Measurements from ENCODE around the gene CENPX. TPM values are rescaled to one million over a fixed set of nuclear protein-coding genes. Genes with fewer than 3 reads are reported as not detected.

CENPX gene
- total RNA-seq, 1 experiment from 2014 or later: 77.9 TPM

DNA sequence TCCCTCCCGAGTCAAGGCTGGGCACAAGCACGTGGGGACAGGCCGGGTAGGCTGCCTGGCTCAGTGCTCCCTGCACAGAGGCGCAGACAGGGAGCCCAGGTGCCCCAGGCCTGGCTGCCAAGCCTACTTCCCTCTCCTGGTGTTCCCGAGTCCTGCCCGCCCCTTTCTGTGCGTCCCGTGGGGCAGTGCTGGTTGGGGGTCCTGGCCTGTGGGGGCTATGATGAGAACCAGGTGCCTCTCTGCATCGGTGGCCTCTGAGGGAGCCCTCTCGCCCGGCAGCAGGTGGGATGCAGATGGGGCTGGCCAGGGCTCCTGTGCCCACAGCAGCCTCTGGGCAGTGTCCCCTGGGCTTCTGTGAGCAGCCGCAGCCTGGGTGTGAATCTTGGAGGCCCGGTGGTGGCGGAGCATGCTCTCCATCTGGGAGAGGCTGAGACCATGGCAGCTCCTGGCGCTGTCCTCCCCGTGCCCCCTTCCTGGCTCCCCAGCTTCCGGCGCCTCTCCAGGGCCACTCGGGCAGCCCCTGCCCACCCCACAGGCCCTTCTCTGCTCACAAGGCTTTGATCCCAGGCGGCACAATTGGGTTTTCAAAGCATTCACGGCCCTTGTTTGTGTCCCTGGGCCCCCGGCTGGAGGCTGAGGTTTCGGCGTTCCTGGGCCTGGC, 7.2 kb downstream of the CENPX start:
- no peaks in the 10 kb centered on the region for H3K79me2 ChIP-seq (ENCODE audit: insufficient read depth, low read length)
- no peaks in the 10 kb centered on the region for H3K23me2 ChIP-seq (ENCODE audit: insufficient read length, low read depth, low read length, poor library complexity, severe bottlenecking)
- no peak overlapping the region for H2AFZ ChIP-seq (ENCODE audit: low read length)
- H4K8ac ChIP-seq (replicated peaks; ENCODE audit: insufficient read length, low read depth, low read length): no peak overlapping the region
- no peak overlapping the region for H3K4me3 Mint-ChIP-seq
- H2AK5ac ChIP-seq (ENCODE audit: insufficient read length, low read length): no peak overlapping the region
- H3K9ac ChIP-seq (ENCODE audit: extremely low read depth, insufficient read length, low read length): no peak overlapping the region
- H3K4me1 ChIP-seq (ENCODE audit: insufficient read depth, low read length): no peaks in the 10 kb centered on the region
- H3K36me3 Mint-ChIP-seq (ENCODE audit: insufficient read depth in 1 of 3, low read depth in 3 of 3): peaks cover 2 to 8% (median 3%) of the 10 kb centered on the region in 3 experiments; a peak in 4 of 7 replicates
- H3T11ph ChIP-seq (ENCODE audit: low read length): no peak overlapping the region
- TF ChIP-seq, protein P1, sequence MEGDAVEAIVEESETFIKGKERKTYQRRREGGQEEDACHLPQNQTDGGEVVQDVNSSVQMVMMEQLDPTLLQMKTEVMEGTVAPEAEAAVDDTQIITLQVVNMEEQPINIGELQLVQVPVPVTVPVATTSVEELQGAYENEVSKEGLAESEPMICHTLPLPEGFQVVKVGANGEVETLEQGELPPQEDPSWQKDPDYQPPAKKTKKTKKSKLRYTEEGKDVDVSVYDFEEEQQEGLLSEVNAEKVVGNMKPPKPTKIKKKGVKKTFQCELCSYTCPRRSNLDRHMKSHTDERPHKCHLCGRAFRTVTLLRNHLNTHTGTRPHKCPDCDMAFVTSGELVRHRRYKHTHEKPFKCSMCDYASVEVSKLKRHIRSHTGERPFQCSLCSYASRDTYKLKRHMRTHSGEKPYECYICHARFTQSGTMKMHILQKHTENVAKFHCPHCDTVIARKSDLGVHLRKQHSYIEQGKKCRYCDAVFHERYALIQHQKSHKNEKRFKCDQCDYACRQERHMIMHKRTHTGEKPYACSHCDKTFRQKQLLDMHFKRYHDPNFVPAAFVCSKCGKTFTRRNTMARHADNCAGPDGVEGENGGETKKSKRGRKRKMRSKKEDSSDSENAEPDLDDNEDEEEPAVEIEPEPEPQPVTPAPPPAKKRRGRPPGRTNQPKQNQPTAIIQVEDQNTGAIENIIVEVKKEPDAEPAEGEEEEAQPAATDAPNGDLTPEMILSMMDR (conservative IDR thresholded peaks at IDR 0.05): no peak
- H3K9me3 Mint-ChIP-seq: no peaks in the 10 kb centered on the region
- H3K4me2 ChIP-seq (ENCODE audit: insufficient read depth, insufficient read length, low read length): no peak overlapping the region
- H3K27ac Mint-ChIP-seq: no peak overlapping the region
- H2BK5ac ChIP-seq (ENCODE audit: insufficient read length, low read length): no peak overlapping the region
- WGBS (ENCODE audit: extremely low coverage, insufficient read length, low lambda C conversion rate): no CpG with 5 or more reads among the region's 24 CpGs
- H3K23ac ChIP-seq (ENCODE audit: insufficient read length, low read depth, low read length): no peak overlapping the region
- H3K27me3 ChIP-seq (ENCODE audit: insufficient read depth, low read length): no peaks in the 10 kb centered on the region
- DNase-seq: no peak
- no peak overlapping the region for H2BK15ac ChIP-seq (ENCODE audit: low read depth, low read length)
- no peaks in the 10 kb centered on the region for H3K27me3 Mint-ChIP-seq (ENCODE audit: low read depth)
- no peak overlapping the region for H3K18ac ChIP-seq (ENCODE audit: insufficient read length, low read depth, low read length)
- H3K14ac ChIP-seq (ENCODE audit: insufficient read depth, low read length): no peak overlapping the region
- no peaks in the 10 kb centered on the region for H3K9me3 ChIP-seq (ENCODE audit: control insufficient read depth, low read depth, low read length)
- no peak overlapping the region for H4K5ac ChIP-seq (ENCODE audit: insufficient read length, low read depth, low read length)
- 0 out of 4 replicates have a peak, but pooled peaks cover 0 to 2% of the 10 kb centered on the region in 2 experiments for H3K4me1 Mint-ChIP-seq
- no peaks in the 10 kb centered on the region for H4K20me1 ChIP-seq (ENCODE audit: control insufficient read depth, insufficient read depth, insufficient read length)
- H3K56ac ChIP-seq (ENCODE audit: insufficient read length, low read depth, low read length): no peak overlapping the region
- H2BK20ac ChIP-seq (ENCODE audit: low read depth, low read length, poor library complexity, severe bottlenecking): no peak overlapping the region
- H3K4ac ChIP-seq (ENCODE audit: low read depth, low read length): no peak overlapping the region
- no peak overlapping the region for H2BK12ac ChIP-seq (ENCODE audit: insufficient read length, low read depth, low read length)
- no peaks in the 10 kb centered on the region for H3K79me1 ChIP-seq (ENCODE audit: insufficient read depth, low read depth, low read length, poor library complexity, severe bottlenecking)
- no peak overlapping the region for H2BK120ac ChIP-seq (ENCODE audit: low read depth, low read length, poor library complexity, severe bottlenecking)
- no peak overlapping the region for H4K91ac ChIP-seq (ENCODE audit: insufficient read length, low read depth, low read length)
- no peak overlapping the region for H3K27ac ChIP-seq (ENCODE audit: insufficient read length, low read depth, low read length)

Data from H9 (cell line).